H1 (cell line): ENCODE data around the gene CCDC157. TPM values are rescaled to one million over a fixed set of nuclear protein-coding genes. Genes with fewer than 3 reads are reported as not detected.

Experiments
- ASH2L ChIP-seq: fragments of 200-600, 300-600 bp; sonication (generic); IDR thresholded peaks from one replicate; pipeline ENCODE4 v1.7.1; 2017; ENCODE audit warnings: low read length
- BACH1 ChIP-seq: IDR thresholded peaks from 2 replicates; pipeline ENCODE4 v1.6.1; 2012; ENCODE audit warnings: low read length, improper control_type of control experiment
- JUN ChIP-seq: IDR thresholded peaks from 2 replicates; pipeline ENCODE4 v1.6.1; 2011; ENCODE audit warnings: low read depth, mild to moderate bottlenecking, improper control_type of control experiment, low read length
- KDM4A ChIP-seq: IDR thresholded peaks from one replicate; pipeline ENCODE4 v1.7.1; 2012; ENCODE audit warnings: low read depth, mild to moderate bottlenecking, moderate library complexity, low read length, inconsistent platforms; ENCODE audit not compliant: severe bottlenecking
- RNF2 ChIP-seq: fragments of 200-900, 300-1000 bp; sonication (generic); IDR thresholded peaks from 2 replicates; pipeline ENCODE4 v1.7.1; 2016; ENCODE audit warnings: borderline replicate concordance, low read depth, mild to moderate bottlenecking, antibody characterized with exemption, low read length; ENCODE audit not compliant: poor library complexity, severe bottlenecking; ENCODE audit errors: missing control alignments
- polyA plus RNA-seq, 7 experiments: library from polyadenylated mRNA; depleted of rRNA in 3 of 7; stranded (reverse) in 5 of 7; unstranded in 2 of 7; fragments of >200 nt in 5 of 7; fragments of 200-250 nt in 2 of 7; gene quantifications; 1 replicate in 5 of 7; 2 replicates in 1 of 7; 4 replicates in 1 of 7; pipeline versions ENCODE4 v1.2.1 to v1.2.3, GENCODE V29; 2011 to 2013; ENCODE audit warnings: missing spikeins in 2 of 7, mixed read lengths in 2 of 7
- total RNA-seq: library from RNA; stranded (reverse); fragmentation: NEBNext Ultra II Directional; extraction: Animal tissue kit (Norgen Biotek cat#: 25700); gene quantifications from 2 replicates; pipeline ENCODE4 v1.2.1, GENCODE V29; 2021
- TF ChIP-seq, protein P1 (sequence below): fragments of 300-600 bp; sonication (generic); IDR thresholded peaks from 2 replicates; pipeline ENCODE4 v1.7.1; 2012; ENCODE audit warnings: low read length, moderate library complexity, mild to moderate bottlenecking, inconsistent platforms; ENCODE audit not compliant: insufficient replicate concordance

CCDC157 gene
- total and polyA plus RNA-seq, 2 of the 8 experiments (the other 6 are each of a cell fraction or from before 2014, with no cell fraction given) = 4.1 to 8.4 TPM

DNA sequence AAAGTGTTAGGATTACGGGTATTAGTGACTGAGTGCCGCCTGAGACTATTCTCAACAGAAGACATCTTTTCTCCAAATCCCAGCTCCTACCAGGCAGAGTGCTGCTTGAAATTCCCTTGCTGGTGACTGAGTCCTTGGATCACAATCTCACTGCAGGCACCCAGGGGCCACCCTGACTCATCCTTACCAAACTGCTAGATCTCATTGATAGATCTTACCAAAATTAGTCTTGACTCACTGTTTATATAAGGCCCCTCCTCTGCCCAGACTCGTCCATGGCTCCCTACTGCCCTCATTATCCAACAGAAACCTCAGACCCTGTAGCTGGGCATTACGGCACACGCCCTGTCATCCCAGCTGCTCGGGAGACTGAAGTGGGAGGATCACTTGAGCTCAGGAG lies 44.8 kb upstream of the CCDC157 start (continued):
- TF ChIP-seq, protein P1, sequence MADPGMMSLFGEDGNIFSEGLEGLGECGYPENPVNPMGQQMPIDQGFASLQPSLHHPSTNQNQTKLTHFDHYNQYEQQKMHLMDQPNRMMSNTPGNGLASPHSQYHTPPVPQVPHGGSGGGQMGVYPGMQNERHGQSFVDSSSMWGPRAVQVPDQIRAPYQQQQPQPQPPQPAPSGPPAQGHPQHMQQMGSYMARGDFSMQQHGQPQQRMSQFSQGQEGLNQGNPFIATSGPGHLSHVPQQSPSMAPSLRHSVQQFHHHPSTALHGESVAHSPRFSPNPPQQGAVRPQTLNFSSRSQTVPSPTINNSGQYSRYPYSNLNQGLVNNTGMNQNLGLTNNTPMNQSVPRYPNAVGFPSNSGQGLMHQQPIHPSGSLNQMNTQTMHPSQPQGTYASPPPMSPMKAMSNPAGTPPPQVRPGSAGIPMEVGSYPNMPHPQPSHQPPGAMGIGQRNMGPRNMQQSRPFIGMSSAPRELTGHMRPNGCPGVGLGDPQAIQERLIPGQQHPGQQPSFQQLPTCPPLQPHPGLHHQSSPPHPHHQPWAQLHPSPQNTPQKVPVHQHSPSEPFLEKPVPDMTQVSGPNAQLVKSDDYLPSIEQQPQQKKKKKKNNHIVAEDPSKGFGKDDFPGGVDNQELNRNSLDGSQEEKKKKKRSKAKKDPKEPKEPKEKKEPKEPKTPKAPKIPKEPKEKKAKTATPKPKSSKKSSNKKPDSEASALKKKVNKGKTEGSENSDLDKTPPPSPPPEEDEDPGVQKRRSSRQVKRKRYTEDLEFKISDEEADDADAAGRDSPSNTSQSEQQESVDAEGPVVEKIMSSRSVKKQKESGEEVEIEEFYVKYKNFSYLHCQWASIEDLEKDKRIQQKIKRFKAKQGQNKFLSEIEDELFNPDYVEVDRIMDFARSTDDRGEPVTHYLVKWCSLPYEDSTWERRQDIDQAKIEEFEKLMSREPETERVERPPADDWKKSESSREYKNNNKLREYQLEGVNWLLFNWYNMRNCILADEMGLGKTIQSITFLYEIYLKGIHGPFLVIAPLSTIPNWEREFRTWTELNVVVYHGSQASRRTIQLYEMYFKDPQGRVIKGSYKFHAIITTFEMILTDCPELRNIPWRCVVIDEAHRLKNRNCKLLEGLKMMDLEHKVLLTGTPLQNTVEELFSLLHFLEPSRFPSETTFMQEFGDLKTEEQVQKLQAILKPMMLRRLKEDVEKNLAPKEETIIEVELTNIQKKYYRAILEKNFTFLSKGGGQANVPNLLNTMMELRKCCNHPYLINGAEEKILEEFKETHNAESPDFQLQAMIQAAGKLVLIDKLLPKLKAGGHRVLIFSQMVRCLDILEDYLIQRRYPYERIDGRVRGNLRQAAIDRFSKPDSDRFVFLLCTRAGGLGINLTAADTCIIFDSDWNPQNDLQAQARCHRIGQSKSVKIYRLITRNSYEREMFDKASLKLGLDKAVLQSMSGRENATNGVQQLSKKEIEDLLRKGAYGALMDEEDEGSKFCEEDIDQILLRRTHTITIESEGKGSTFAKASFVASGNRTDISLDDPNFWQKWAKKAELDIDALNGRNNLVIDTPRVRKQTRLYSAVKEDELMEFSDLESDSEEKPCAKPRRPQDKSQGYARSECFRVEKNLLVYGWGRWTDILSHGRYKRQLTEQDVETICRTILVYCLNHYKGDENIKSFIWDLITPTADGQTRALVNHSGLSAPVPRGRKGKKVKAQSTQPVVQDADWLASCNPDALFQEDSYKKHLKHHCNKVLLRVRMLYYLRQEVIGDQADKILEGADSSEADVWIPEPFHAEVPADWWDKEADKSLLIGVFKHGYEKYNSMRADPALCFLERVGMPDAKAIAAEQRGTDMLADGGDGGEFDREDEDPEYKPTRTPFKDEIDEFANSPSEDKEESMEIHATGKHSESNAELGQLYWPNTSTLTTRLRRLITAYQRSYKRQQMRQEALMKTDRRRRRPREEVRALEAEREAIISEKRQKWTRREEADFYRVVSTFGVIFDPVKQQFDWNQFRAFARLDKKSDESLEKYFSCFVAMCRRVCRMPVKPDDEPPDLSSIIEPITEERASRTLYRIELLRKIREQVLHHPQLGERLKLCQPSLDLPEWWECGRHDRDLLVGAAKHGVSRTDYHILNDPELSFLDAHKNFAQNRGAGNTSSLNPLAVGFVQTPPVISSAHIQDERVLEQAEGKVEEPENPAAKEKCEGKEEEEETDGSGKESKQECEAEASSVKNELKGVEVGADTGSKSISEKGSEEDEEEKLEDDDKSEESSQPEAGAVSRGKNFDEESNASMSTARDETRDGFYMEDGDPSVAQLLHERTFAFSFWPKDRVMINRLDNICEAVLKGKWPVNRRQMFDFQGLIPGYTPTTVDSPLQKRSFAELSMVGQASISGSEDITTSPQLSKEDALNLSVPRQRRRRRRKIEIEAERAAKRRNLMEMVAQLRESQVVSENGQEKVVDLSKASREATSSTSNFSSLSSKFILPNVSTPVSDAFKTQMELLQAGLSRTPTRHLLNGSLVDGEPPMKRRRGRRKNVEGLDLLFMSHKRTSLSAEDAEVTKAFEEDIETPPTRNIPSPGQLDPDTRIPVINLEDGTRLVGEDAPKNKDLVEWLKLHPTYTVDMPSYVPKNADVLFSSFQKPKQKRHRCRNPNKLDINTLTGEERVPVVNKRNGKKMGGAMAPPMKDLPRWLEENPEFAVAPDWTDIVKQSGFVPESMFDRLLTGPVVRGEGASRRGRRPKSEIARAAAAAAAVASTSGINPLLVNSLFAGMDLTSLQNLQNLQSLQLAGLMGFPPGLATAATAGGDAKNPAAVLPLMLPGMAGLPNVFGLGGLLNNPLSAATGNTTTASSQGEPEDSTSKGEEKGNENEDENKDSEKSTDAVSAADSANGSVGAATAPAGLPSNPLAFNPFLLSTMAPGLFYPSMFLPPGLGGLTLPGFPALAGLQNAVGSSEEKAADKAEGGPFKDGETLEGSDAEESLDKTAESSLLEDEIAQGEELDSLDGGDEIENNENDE = no peak
- TF ChIP-seq JUN (no peak), RNF2 (no peak), BACH1 (no peak), KDM4A (no peak), ASH2L (no peak)
